Mucosa of rectum (tissue), 2 donors: Measurements from ENCODE around the gene GNB5.

ENCODE experiments used
- H3K27ac ChIP-seq, 2 donors: one replicate each; pipeline ENCODE4 v1.7.0; 2013; ENCODE audit warnings: inconsistent platforms in 2 of 2, low read depth in 2 of 2, low read length in 2 of 2
- H3K27me3 ChIP-seq, 2 donors: one replicate each; pipeline ENCODE4 v1.7.0; 2013; ENCODE audit warnings: low read length in 2 of 2; ENCODE audit not compliant: control insufficient read depth in 2 of 2, insufficient read depth in 2 of 2
- H3K36me3 ChIP-seq, 2 donors: one replicate each; pipeline ENCODE4 v1.7.0; 2013; ENCODE audit warnings: low read length in 2 of 2; ENCODE audit not compliant: control insufficient read depth in 2 of 2, insufficient read depth in 2 of 2
- H3K4me1 ChIP-seq, 2 donors: one replicate each; pipeline ENCODE4 v1.7.0; 2013; ENCODE audit warnings: low read length in 2 of 2, mild to moderate bottlenecking in 1 of 2; ENCODE audit not compliant: control insufficient read depth in 2 of 2, insufficient read depth in 2 of 2
- H3K4me3 ChIP-seq, 2 donors: one replicate each; pipeline ENCODE4 v1.7.0; 2013; ENCODE audit warnings: low read length in 2 of 2
- H3K9ac ChIP-seq, 2 donors: one replicate each; pipeline ENCODE4 v1.7.0; 2013; ENCODE audit warnings: low read length in 2 of 2, low read depth in 1 of 2, mild to moderate bottlenecking in 1 of 2
- H3K9me3 ChIP-seq, 2 donors: one replicate each; pipeline ENCODE4 v1.7.0; 2013; ENCODE audit warnings: low read length in 2 of 2; ENCODE audit not compliant: control insufficient read depth in 2 of 2
- donor health status: healthy.
- donor health status: Normal muscosa, but diverticular disease.

The GNB5 gene

GRCh38 chr15:52115598-52116427 is 75.4 kb downstream of the GNB5 start:
- Histone ChIP-seq H3K4me3 (peak overlapping the region in 1 of 2 donors; percentile 5), H3K4me1 (peaks cover 11 to 12% of the 10 kb centered on the region in 2 donors), H3K36me3 (no peaks in the 10 kb centered on the region), H3K9ac (no peak overlapping the region), H3K27ac (peak overlapping the region; percentile 54 to 68), H3K9me3 (no peaks in the 10 kb centered on the region), H3K27me3 (peaks cover 0 to 2% of the 10 kb centered on the region in 2 donors)

- Histone ChIP-seq H3K4me3 (no peak overlapping the region), H3K9me3 (no peaks in the 10 kb centered on the region), H3K27me3 (peaks cover 0 to 2% of the 10 kb centered on the region in 2 donors), H3K9ac (no peak overlapping the region), H3K27ac (no peak overlapping the region), H3K4me1 (peaks cover 11 to 12% of the 10 kb centered on the region in 2 donors), H3K36me3 (no peaks in the 10 kb centered on the region)
Observed at GRCh38 chr15:52114261-52115055, 76.7 kb downstream of the GNB5 start.

- Histone ChIP-seq H3K4me1 (peaks cover 11 to 12% of the 10 kb centered on the region in 2 donors), H3K27ac (no peak overlapping the region), H3K9ac (no peak overlapping the region), H3K4me3 (no peak overlapping the region), H3K9me3 (no peaks in the 10 kb centered on the region), H3K36me3 (no peaks in the 10 kb centered on the region), H3K27me3 (peaks cover 0 to 2% of the 10 kb centered on the region in 2 donors)
Observed at GRCh38 chr15:52113708-52114107, 77.5 kb downstream of the GNB5 start.

GRCh38 chr15:52113235-52113634 is 78.0 kb downstream of the GNB5 start:
- Histone ChIP-seq H3K27ac (no peak overlapping the region), H3K4me1 (peaks cover 11 to 12% of the 10 kb centered on the region in 2 donors), H3K9me3 (no peaks in the 10 kb centered on the region), H3K4me3 (no peak overlapping the region), H3K27me3 (peaks cover 0 to 2% of the 10 kb centered on the region in 2 donors), H3K9ac (no peak overlapping the region), H3K36me3 (no peaks in the 10 kb centered on the region)

- peaks cover 11 to 12% of the 10 kb centered on the region in 2 donors for H3K4me1 ChIP-seq
- H3K27me3 ChIP-seq = peaks cover 0 to 2% of the 10 kb centered on the region in 2 donors
- no peak overlapping the region for H3K27ac ChIP-seq
- peak overlapping the region; percentile 62 to 70 for H3K4me3 ChIP-seq
- no peaks in the 10 kb centered on the region for H3K9me3 ChIP-seq
- H3K36me3 ChIP-seq = no peaks in the 10 kb centered on the region
- peak overlapping the region; percentile 63 to 68 for H3K9ac ChIP-seq
Observed at GRCh38 chr15:52112203-52112750, 78.9 kb downstream of the GNB5 start.

- no peak overlapping the region for H3K27ac ChIP-seq
- peak overlapping the region; percentile 62 to 70 for H3K4me3 ChIP-seq
- peaks cover 11 to 12% of the 10 kb centered on the region in 2 donors for H3K4me1 ChIP-seq
- H3K9ac ChIP-seq = peak overlapping the region in 1 of 2 donors; percentile 68
- H3K27me3 ChIP-seq = peaks cover 0 to 2% of the 10 kb centered on the region in 2 donors
- H3K36me3 ChIP-seq = no peaks in the 10 kb centered on the region
- no peaks in the 10 kb centered on the region for H3K9me3 ChIP-seq
Observed at GRCh38 chr15:52111517-52112202, 79.5 kb downstream of the GNB5 start.

- no peak overlapping the region for H3K4me3 ChIP-seq
- no peak overlapping the region for H3K9ac ChIP-seq
- H3K27ac ChIP-seq = no peak overlapping the region
- peaks cover 0 to 2% of the 10 kb centered on the region in 2 donors for H3K4me1 ChIP-seq
- no peaks in the 10 kb centered on the region for H3K36me3 ChIP-seq
- H3K27me3 ChIP-seq = peaks cover 0 to 2% of the 10 kb centered on the region in 2 donors
- H3K9me3 ChIP-seq = no peaks in the 10 kb centered on the region
Observed at GRCh38 chr15:52109559-52110451, 81.4 kb downstream of the GNB5 start.

- Histone ChIP-seq H3K36me3 (no peaks in the 10 kb centered on the region), H3K27me3 (peaks cover 0 to 2% of the 10 kb centered on the region in 2 donors), H3K9me3 (no peaks in the 10 kb centered on the region), H3K9ac (no peak overlapping the region), H3K27ac (no peak overlapping the region), H3K4me3 (no peak overlapping the region), H3K4me1 (peaks cover 0 to 2% of the 10 kb centered on the region in 2 donors)
Observed at GRCh38 chr15:52107238-52107637, 84.0 kb downstream of the GNB5 start.

- no peak overlapping the region for H3K27ac ChIP-seq
- H3K9me3 ChIP-seq = no peaks in the 10 kb centered on the region
- H3K4me1 ChIP-seq = no peaks in the 10 kb centered on the region
- no peaks in the 10 kb centered on the region for H3K27me3 ChIP-seq
- H3K9ac ChIP-seq = no peak overlapping the region
- H3K4me3 ChIP-seq = no peak overlapping the region
- H3K36me3 ChIP-seq = no peaks in the 10 kb centered on the region
Observed at GRCh38 chr15:52106641-52107040, 84.6 kb downstream of the GNB5 start.
